HG03565 (cell line): ENCODE measurements around the gene NOM1.
A peak's percentile ranks its signal among the peaks of the same experiment; 100 is the strongest.

Experiments used
- ATAC-seq: cut with Tn5 transposase; IDR thresholded peaks from one replicate; pipeline ENCODE4 v1.9.1; 2021; ENCODE audit warnings: mild to moderate bottlenecking, moderate library complexity; ENCODE audit not compliant: unreplicated experiment

Gene NOM1

DNA sequence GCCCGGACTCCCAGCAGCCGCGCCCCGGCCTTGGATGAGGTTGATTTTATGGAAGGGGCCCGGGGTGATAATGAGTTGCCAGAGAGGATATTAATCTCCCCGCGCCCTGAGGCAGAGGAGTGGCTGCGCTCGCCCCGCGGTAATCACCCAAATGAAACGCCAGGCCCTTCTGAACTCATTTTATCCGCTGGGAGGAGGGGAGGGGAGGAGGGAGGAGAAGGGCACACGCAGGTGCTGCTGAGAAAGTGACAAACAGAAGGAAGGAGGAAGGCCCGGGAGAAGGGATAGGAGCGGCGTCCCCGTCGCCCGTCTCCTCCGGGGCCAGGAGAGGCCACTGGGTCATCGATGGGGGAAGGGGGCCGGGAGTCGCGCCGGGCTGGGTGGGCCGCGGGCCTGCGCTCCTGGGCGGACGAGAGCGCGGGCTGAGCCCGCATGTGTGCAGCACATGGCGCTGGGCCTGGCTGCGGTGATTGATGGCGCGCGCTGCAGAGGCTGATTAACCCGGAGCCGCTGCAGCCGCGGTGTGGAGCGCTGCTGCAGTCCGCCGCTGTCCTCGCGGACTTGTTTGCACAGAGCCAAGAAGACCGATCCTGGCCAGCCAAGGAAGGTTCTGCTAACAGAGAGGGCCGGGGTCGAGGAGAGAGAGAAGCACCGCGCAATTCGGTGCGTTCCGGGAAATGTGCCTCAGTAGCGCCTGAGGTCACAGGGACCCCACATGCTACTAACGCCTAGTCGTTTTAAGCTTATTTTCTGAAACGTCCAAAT, 54.4 kb downstream of the NOM1 start:
- ATAC-seq = no peak

DNA sequence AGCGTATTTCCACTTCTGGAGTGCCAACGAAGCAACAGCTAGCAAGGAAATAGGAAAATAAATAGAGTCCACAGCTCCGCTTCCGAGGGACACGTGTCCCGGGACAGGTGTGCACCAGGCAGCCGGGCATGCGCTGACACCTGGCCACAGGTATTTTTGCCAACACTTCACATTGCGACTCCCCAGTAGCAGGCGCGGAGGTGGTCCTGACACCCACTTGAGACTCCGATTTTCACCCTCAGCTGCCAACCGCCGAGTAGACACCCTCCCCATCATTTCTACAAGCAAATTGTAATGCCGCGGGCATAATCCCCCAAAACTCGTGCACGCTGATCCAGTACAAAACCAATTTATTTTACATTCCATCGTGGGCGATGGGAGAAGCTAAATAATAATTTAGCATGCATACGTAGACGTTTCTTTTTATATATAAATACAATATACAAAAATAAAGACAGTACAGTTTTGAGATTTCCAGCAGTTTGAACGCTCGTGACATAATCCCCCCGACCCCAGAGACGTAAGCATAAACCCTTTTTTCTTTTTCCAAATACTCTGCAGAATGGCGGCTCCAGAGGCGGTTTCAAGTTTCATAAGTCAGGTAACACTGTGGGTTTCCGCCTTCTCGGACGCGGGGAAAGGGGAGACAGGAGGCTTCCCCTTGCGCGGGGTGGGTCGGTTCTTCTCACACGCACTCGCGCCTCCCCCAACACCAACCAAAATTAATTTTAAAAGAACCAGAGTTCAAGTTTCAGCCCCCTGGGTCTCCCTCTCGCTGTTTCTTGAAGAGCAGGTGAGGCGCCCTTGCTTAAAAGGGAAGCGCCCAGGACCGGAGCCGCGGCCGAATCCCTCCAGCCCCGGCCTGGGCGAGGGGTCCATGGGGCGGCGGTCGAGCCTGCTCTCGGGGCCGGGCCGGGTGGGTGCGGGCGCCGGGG, 55.3 kb downstream of the NOM1 start:
- ATAC-seq = no peak

DNA sequence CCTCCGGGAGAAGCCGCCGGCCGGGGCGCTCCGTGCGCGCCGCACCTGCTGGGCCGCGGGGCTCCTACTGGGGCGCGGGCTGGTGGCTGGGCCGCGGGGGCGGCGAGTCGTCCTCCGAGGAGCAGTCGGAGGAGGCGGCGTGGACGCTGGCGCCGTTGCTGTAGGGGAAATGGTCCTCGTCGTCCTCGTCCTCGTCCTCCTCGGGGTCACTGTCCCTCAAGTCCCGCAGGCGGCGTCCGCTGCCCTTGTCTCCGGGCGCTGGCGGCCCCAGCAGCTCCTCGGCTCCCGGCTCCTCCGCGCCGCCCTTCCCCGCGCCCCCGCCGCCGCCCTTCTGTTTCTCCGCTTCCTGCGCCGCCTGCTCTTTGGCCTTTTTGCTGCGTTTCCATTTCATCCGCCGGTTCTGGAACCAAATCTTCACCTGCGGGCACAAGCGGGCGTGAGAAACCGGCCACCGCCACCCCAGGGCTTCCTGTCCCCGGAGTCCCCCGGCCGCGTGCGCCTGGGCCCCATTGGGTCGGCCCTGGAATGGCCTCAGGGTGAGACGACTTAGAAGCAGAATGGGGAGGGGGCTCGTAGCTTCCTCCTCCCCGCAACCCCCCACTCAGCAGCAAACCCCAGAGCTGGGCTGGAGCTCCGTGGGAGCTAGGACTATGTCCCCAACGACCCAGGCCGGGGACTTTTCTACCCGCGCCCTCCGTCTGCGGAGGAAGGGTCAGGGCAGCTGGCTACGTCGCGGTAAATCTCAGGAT, 56.1 kb downstream of the NOM1 start:
- no peak for ATAC-seq

DNA sequence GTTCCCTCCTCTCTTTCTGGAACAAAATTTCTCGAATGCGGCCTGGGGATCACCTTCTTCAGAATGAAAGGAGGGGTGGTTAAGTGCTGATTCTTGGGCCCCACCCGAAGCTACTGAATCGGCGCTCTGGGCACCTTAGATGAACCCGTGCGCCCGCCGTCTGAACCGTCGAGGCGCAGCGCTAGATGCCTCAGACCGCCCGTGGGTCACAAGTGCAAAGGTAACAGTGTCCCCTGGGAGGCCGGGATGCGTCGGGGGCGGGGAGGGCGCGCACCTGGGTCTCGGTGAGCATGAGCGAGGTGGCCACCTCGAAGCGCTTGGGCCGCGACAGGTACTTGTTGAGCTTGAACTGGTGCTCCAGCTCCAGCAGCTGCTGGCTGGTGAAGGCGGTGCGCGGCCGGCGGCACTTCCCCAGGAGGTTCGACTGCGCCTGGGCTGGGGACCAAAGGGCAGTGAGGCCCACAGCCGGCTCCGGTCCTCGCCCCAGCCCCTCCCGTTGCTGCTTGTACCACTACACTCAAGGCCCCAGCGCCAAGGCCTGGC, 56.8 kb downstream of the NOM1 start:
- no peak for ATAC-seq

DNA sequence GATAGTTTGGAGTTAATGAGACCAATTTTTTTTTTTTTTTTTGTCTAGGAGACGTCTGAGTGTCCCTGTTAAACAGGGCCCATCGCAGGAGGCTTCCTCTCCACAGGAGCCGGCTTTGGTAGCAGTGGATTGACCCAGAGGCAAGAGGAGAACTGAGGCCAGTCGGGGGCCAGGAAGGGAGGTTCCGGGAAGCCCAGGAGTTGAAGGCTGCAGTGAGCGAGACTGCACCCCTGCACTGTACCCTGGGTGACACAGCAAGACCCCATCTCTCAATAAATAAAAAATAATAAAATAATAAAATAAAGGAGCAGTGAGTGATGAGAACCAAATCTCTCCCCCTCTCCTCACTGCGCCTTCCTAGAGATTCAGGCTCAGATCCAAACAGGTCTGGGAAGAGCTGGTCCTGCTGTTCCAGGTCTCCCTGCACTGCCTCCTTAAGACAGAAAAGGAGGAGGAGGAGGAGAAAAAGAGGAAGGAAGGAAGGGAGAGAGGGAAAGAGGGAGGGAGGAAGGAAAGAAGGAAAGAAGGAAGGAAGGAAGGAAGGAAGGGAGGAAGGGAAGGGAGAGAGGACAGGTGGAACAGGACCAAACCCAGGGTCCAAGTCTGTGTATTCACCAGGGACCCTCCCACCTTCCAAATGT, 57.4 kb downstream of the NOM1 start:
- ATAC-seq = no peak

DNA sequence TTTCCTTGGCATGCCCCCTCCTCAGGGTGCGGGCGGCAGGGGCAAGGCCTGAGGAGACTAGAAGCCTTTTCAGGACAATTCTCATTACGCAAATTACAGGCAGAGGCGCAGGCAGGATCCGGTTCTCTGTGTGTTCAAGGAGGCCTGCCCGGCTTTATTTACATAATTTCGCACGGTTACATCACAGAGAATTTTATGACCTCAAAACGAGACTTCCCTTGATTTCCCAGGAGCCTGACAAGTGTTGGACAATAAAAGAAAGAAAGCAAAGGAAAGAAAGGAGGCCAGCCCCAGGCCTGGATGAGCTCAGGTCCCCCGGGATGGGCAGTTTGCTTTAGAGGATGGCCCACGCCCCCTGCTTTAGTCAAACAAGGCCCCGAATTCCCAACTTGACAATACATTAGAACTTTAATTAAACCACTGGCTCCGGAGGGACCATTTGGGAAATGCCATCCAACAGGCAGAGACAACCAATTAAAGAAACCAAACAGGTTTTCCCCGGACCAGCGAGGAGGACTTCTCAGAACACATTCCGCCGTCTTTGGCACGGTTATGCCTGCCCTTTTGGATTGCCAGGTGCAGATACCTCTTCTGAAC, 58.1 kb downstream of the NOM1 start:
- no peak for ATAC-seq

DNA sequence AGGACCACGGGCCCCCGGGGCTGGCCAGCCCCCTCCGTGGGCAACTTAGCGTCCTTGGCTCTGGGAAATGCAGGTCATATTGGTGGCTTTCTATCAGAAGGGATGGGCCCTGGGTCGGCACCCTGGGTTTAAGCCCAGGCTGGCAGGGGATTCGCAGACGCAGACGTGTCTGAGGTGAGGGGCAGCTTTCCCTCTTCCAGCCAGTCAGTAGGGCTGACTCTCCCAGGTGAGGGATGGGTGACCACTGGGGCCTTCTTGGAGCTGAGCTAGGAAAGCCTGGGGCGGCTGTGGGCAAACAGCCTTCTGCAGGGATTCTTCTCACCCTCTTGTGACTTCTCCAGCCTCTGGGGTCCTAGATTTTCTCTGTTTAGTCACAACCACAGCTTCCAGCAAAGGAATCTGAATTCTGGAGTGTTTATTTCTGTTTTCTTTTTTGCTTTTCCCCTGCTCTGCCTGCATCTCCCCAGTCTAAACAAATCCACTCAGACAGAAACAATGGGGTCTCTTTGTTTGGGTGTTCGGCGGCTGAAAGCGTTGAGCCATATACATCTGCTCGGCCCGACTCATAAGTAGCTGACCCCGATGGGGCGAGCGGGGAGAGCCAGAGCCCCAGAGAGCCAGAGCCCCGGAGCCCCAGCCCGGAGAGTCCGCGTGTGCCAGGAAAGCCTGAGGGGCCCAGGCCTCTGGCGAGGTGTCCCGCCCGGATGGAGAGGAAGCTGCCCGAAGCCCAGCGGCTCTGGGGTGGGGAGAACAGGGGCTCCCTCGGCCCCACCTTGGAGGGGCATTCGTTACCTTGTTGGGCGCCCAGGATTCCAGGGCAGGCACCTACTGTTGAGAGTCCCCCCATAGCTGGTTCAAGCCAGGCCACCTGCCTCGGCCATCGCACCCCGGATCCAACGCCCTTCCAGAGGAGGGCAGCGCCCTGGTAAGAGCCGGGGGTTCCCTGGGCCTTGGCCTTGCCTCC, 59.0 kb downstream of the NOM1 start:
- ATAC-seq = no peak

DNA sequence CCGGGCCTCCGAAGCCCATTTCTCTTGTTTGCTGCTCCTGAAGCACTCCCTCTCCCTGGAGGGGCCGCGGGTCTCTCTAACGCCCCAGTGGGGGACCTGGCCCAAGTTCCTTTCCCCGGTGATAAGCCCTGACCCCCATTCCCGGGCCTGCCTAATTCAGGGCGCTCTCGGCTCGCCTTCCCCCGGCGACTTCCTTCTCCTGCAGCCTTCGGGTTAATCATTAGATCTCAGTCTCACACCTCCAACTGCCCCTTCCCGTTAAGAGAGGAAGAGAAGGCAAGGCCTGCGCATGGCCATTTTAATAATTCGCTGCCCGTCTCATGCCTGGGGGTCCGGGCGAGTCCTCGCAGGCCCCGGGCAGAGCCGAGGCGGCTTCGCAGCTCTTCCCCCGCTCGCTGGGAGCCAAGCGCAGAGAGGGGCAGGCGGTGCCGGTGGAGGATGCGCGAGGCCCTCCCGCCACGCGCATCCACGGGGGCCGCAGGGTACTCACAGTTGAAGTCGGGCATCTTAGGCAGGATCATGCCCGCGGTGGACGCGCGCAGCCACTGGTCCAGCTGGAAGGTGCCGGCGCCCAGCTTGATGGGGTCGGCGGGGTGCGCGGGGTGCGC, 59.8 kb downstream of the NOM1 start:
- no peak for ATAC-seq

DNA sequence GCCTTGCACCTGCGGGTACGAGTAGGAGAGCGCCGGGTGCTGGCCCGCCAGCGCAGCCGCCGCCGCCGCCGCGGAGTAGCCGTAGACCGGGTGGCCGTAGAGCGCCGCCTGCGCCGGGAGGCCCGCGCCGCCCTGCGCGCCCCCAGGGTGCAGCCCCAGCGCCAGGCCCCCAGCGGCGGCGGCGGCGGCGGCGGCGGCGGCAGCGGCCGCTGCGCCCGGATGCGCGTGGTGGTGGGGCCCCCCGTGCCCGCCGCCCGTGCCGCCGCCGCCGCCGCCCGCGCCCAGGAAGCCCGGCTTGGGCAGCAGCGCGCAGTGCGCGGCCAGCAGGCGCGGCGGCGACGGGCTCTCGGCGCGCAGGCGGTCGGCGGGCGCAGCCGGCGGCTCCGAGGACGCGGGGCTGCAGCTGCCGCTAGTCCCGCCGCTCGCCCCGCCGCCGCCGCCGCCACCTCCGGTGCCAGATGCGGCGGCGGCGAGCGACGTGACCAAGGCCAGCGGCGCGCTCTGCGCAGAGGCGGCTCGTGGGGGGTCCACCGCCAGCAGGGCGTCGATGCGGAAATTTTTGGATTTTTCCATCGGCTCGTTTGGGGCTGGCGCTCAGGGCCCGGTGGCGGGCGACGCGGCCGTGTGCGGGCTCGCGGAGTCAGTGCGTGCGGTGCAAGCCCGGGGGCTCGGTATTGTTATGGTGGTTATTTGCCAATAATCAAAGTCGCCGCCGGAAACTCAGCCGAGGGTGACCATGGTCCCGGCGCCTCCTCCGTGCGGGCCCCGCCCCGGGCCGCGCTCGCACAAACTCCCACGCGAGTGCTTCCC, 60.5 kb downstream of the NOM1 start:
- no peak for ATAC-seq

DNA sequence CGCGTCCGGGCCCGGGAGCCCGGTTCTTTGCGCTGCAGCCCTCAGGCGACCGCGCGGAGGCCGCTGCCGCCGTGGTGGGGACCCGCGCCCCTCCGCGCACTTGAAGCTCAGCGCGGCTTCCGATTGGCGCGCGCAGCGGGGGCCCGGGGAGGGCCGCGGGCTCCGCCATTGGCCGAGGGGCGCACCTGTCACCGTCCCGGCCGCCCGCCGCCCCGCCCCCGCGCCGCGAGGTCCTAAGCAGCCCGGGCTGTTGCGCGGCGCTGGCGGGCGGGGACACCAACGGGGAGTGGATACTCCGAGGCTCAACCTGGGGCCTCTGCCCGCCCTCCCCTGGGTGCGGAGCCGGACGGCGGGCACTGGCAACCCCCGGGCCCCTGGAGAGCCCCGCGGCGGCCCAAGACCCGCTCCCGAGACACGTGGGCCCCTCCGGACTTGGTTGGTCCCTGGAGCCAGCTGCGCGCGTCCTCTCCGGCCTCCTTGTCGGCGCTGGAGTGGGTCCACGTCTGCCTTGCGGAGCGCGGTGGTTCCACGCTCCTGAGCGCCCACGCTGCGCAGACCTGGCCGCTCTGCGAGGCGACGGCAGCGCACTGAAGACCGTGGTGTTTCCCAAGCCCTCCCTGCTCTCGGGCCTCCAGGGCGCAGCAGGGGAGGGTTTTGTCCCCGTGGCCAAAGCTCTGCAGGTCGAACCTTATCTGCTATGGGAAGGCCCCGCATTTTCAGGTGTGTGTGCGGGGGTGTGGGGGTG, 61.2 kb downstream of the NOM1 start, which contains the start of gene MNX1:
MNX1 (minus strand) TSS at position 76 of the 745 bp plus-strand sequence. CDS start 313 bp downstream, outside the sequence.
- ATAC-seq = peak; percentile 67

DNA sequence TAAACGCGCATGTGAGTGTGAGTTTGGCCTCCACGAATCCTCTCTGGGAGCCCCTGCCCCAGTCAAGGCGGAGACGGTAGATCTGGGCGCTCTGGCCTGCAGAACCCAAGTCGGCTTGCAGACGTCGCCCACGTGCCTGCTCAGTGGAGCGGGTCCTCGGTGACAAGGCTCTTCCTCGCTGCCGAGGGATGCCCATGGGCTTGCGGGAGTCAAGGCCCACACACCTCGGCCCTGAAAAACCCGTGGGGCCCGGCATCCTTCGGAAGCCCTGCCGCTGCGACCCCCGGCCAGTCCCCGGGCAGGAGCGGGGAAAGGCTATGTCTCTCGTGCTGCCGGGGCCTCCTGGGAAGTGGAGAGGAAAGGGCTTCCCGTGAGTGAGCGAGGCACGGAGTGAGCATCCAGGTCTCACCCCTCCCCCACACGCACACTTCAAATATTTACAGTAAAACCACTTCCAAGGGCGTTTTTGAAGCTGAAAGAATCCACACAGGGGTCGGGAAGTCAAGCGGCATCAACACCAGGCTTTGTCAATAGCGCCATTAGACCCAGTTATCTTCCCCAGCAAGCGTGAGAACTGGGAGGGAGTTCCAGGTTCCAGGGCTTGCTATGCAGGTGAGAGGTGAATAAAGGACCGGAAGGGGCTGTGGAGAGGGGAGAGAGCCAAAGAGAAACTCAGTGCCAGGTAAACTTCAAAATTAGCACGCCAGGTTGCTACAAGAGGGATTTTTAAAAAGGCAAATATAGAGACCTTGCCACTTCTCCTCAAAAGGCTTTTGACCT, 62.0 kb downstream of the NOM1 start:
- ATAC-seq = no peak

DNA sequence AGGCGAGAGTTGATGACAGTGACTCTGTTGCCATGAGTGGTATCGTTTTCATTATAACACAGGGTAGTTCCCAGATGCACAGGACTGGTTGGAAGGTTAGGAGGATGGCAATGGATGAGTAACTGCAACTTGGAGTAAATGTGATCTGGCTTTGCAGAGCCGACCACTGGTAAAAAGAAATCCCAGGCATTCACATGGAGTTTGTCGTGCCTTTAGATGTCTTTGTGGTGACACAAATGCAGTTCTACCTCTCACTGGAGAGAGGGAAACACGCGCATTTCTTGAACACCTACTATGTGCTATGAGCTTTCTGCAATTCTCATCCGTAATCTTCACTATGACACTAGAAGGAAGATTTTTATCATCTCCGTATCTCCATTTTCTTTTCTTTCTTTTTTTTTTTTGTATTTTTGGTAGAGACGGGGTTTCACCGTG, 62.6 kb downstream of the NOM1 start:
- no peak for ATAC-seq

DNA sequence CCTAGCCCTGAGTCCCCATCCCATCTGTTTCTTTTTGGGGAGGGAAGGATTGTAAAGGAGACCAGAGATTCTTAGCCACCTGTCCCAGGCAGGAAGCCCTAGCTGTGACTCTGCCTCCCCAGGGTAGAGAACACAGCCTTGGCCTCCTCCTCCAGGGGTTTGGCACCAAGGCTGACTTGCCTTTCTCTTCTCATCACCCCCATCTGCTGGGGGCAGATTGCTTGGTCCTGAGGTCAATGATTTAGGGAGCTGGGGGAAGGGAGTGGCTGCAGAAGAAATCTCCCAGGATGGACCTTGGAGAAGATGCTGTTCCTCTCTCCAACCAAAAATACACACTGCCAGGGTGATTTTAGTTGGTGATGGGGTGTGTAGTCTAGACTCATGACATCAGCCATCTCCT, 63.6 kb downstream of the NOM1 start:
- ATAC-seq = no peak

DNA sequence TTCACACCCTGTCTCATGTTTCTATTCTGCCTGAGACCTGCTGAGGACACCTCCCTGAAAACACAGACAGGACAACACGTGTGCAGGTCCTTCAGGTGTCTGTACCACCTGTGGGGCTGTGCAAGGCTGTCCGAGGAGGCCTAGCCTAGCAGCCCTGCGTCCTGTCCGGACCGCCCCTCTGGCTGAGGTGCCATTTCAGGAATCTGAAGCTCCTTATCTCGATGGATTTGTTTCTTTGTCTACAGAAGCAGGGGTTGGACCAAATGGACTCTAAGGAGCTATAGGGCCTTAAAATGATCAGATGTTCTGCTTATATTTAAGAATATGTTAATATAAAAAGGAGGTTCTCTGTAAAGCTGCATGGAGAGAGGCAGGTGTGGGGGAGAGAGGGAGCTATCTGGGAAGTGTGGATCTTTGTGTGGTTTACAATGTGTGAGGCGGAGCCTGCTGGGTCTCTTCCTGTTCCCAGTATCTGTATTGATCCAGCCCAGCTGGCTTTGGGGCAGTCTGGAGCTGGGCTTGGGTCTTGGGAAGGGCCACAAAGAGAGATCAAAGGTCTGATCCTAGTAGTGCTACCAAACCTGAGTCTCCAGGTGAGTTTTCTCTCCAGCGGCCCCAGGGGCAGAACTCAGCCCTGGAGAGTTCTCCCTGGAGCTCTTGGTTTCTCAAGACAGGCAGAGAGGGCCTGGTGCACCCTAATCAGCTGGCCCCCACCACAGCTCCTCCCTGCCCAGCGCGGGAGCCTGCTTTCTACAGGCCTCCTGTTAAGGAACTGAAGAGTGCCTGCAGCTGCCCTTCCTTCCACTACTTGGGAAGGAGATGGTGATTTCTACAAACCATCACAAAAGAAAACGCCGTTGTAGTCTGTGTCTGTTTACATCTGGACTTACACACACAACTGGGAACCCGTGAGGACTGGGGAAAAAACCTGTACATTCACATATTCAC, 64.4 kb downstream of the NOM1 start:
- no peak for ATAC-seq
